CD14-positive monocyte (primary cell): ENCODE data around the gene ICAM2. TPM values are rescaled to one million over a fixed set of nuclear protein-coding genes. Genes with fewer than 3 reads are reported as not detected.

ENCODE experiments used
- DNase-seq, 3 donors: peaks; one replicate each; pipeline ENCODE4 v3.0.0-alpha.2; 2011 to 2022
- H2AFZ ChIP-seq: 2 replicates; pipeline ENCODE4 v1.6.0; 2012; ENCODE audit warnings: mild to moderate bottlenecking, low read depth, low read length, inconsistent platforms; ENCODE audit not compliant: insufficient read depth, poor library complexity, severe bottlenecking
- H3K27ac ChIP-seq, 2 donors: 1 replicate in 1 of 2; 2 replicates in 1 of 2; pipeline ENCODE4 v1.5.1; 2012 to 2013; ENCODE audit warnings: low read length in 2 of 2, control low read depth in 1 of 2, inconsistent platforms in 1 of 2, low read depth in 1 of 2, mild to moderate bottlenecking in 1 of 2
- H3K27me3 ChIP-seq, 2 donors: one replicate each; pipeline versions ENCODE4 v1.6.0 to v1.6.1; 2011 to 2013; ENCODE audit warnings: low read length in 2 of 2; ENCODE audit not compliant: control insufficient read depth in 2 of 2, insufficient read depth in 2 of 2
- H3K36me3 ChIP-seq, 2 donors: replicated peaks in 1 of 2; 1 replicate in 1 of 2; 2 replicates in 1 of 2; pipeline versions ENCODE4 v1.5.1 to v1.6.1; 2012 to 2013; ENCODE audit warnings: low read length in 2 of 2, control low read depth in 1 of 2, inconsistent platforms in 1 of 2, mild to moderate bottlenecking in 1 of 2; ENCODE audit not compliant: insufficient read depth in 2 of 2, control insufficient read depth in 1 of 2
- H3K4me1 ChIP-seq, 2 donors: 1 replicate in 1 of 2; 2 replicates in 1 of 2; pipeline versions ENCODE4 v1.5.1 to v1.6.1; 2012 to 2013; ENCODE audit warnings: low read length in 2 of 2, control low read depth in 1 of 2, inconsistent platforms in 1 of 2, mild to moderate bottlenecking in 1 of 2, moderate library complexity in 1 of 2; ENCODE audit not compliant: insufficient read depth in 2 of 2, control insufficient read depth in 1 of 2
- H3K4me2 ChIP-seq: replicated peaks from 2 replicates; pipeline ENCODE3; 2012; ENCODE audit warnings: low read length, moderate library complexity, mild to moderate bottlenecking; ENCODE audit not compliant: poor library complexity, severe bottlenecking; ENCODE audit errors: extremely low read depth
- H3K4me3 ChIP-seq, 3 experiments: fragments of 200-600 bp in 1 of 3; sonication (generic) in 1 of 3; replicated peaks in 1 of 3; 1 replicate in 2 of 3; 2 replicates in 1 of 3; pipeline ENCODE4 v1.5.1; 2011 to 2013; ENCODE audit warnings: low read length in 3 of 3, mild to moderate bottlenecking in 3 of 3, control low read depth in 2 of 3, low read depth in 2 of 3, inconsistent platforms in 1 of 3, moderate library complexity in 1 of 3
- H3K79me2 ChIP-seq: 2 replicates; pipeline ENCODE4 v1.6.0; 2012; ENCODE audit warnings: mild to moderate bottlenecking, control low read depth, inconsistent platforms, low read length, moderate library complexity; ENCODE audit not compliant: insufficient read depth
- H3K9ac ChIP-seq: 2 replicates; pipeline ENCODE4 v1.6.0; 2017; ENCODE audit warnings: low read length, mild to moderate bottlenecking; ENCODE audit not compliant: insufficient read depth, poor library complexity, severe bottlenecking
- H3K9me3 ChIP-seq, 2 donors: replicated peaks in 1 of 2; 1 replicate in 1 of 2; 2 replicates in 1 of 2; pipeline versions ENCODE4 v1.5.1 to v1.6.1; 2012 to 2013; ENCODE audit warnings: low read length in 2 of 2, control low read depth in 1 of 2; ENCODE audit not compliant: control insufficient read depth in 1 of 2, insufficient read depth in 1 of 2
- H4K20me1 ChIP-seq: 2 replicates; pipeline ENCODE4 v1.6.0; 2012; ENCODE audit warnings: mild to moderate bottlenecking, low read length, control low read depth, moderate library complexity; ENCODE audit not compliant: insufficient read depth
- H3K27ac Mint-ChIP-seq, 7 donors: one replicate each; pipeline ENCODE4 v1.8.0; 2020; ENCODE audit warnings: mild to moderate bottlenecking in 7 of 7, mixed read lengths in 7 of 7, moderate library complexity in 6 of 7, inconsistent platforms in 2 of 7
- H3K27me3 Mint-ChIP-seq, 3 donors: one replicate each; pipeline ENCODE4 v1.8.0; 2021 to 2022; ENCODE audit warnings: low read depth in 3 of 3, mild to moderate bottlenecking in 3 of 3, mixed read lengths in 3 of 3, moderate library complexity in 3 of 3, inconsistent platforms in 1 of 3
- H3K36me3 Mint-ChIP-seq, 2 donors: one replicate each; pipeline ENCODE4 v1.8.0; 2020; ENCODE audit warnings: mixed read lengths in 2 of 2, inconsistent platforms in 1 of 2, mild to moderate bottlenecking in 1 of 2
- H3K4me1 Mint-ChIP-seq: one replicate; pipeline ENCODE4 v1.8.0; 2020; ENCODE audit warnings: mild to moderate bottlenecking, mixed read lengths
- H3K4me3 Mint-ChIP-seq, 2 donors: one replicate each; pipeline ENCODE4 v1.8.0; 2020; ENCODE audit warnings: mild to moderate bottlenecking in 2 of 2, mixed read lengths in 2 of 2, moderate library complexity in 1 of 2
- H3K9me3 Mint-ChIP-seq, 7 donors: one replicate each; pipeline ENCODE4 v1.8.0; 2020 to 2022; ENCODE audit warnings: mixed read lengths in 7 of 7, mild to moderate bottlenecking in 6 of 7, moderate library complexity in 6 of 7, inconsistent platforms in 2 of 7
- WGBS: methylation state at CpG from one replicate; pipeline ENCODE4 v1.1.5; 2013; ENCODE audit warnings: missing lambda C conversion rate; ENCODE audit not compliant: insufficient coverage; 5-methylcytosine and 5-hydroxymethylcytosine counted together
- intact Hi-C, 2 donors: fragments of 100-400 bp; cut with micrococcal nuclease; formaldehyde crosslinking; loops; one replicate each; pipeline versions ENCODE4 v1.15.0 to v1.15.1; 2023
- polyA plus RNA-seq, 3 donors: library from polyadenylated mRNA; depleted of rRNA in 1 of 3; unstranded in 2 of 3; stranded (reverse) in 1 of 3; fragments of 300-500 nt in 2 of 3; fragments of >200 nt in 1 of 3; fragmentation: Illumina TruSeq in 2 of 3; gene quantifications; 1 replicate in 2 of 3; 2 replicates in 1 of 3; pipeline ENCODE4 v1.2.3, GENCODE V29; 2012 to 2021
- TF ChIP-seq, protein P1 (sequence below): fragments of 200-600 bp; IDR thresholded peaks from one replicate; pipeline ENCODE4 v1.8.0; 2022; ENCODE audit warnings: antibody characterized with exemption, mild to moderate bottlenecking

Gene ICAM2
- polyA plus RNA-seq, 3 donors = 111 to 186 (median 174) TPM

DNA sequence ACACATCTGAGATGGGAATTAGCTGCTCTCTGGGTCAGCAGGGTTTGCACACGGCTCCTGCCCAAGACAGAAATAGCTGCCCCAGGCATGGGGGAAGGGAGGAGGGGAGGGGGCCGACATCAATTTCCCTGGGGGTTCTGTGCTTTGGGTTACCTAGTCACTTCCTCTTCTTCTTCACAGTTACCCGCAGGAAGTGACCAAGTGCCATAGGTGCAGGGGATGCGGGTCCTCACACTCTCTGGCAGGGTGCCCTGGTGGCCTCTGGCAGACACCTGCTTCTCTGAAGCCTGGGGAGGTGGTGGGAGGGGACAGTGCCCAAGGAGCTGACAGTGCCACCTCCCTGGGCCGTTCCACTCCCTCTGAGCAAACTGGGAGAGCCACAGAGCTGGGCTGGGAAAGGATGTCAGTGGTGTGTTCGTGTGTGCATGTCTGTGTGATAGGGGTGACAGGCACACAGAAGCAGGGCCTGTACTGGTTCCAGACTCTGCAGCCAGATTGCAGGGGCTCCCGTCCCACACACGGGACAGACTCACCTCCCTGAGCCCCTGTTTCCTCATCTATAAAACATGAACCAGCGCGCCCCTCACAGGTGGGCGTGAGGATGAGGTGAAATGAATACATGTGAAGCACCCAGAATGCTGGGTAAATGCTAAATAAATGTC lies 65.9 kb downstream of the ICAM2 start:
- Histone ChIP-seq H2AFZ (no peak overlapping the region), H3K79me2 (no peaks in the 10 kb centered on the region), H3K27me3 (no peaks in the 10 kb centered on the region), H3K4me1 (no peaks in the 10 kb centered on the region), H3K4me2 (no peak overlapping the region), H3K27ac (no peak overlapping the region), H3K4me3 (no peak overlapping the region), H4K20me1 (no peaks in the 10 kb centered on the region), H3K9me3 (no peaks in the 10 kb centered on the region), H3K36me3 (no peaks in the 10 kb centered on the region), H3K9ac (no peak overlapping the region)
- peaks cover 5% of the 10 kb centered on the region for H3K4me1 Mint-ChIP-seq
- DNase-seq = no peak
- TF ChIP-seq, protein P1, sequence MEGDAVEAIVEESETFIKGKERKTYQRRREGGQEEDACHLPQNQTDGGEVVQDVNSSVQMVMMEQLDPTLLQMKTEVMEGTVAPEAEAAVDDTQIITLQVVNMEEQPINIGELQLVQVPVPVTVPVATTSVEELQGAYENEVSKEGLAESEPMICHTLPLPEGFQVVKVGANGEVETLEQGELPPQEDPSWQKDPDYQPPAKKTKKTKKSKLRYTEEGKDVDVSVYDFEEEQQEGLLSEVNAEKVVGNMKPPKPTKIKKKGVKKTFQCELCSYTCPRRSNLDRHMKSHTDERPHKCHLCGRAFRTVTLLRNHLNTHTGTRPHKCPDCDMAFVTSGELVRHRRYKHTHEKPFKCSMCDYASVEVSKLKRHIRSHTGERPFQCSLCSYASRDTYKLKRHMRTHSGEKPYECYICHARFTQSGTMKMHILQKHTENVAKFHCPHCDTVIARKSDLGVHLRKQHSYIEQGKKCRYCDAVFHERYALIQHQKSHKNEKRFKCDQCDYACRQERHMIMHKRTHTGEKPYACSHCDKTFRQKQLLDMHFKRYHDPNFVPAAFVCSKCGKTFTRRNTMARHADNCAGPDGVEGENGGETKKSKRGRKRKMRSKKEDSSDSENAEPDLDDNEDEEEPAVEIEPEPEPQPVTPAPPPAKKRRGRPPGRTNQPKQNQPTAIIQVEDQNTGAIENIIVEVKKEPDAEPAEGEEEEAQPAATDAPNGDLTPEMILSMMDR = no peak
- H3K4me3 Mint-ChIP-seq = no peak overlapping the region
- H3K27ac Mint-ChIP-seq = peak overlapping the region in 3 of 7 donors; percentile 42 to 60 (median 46)
- WGBS = 8% methylated on average over 2 of the region's 11 CpGs
- H3K27me3 Mint-ChIP-seq = peaks cover 5 to 7% (median 6%) of the 10 kb centered on the region in 3 donors
- H3K9me3 Mint-ChIP-seq = peaks cover 0 to 3% (median 0%) of the 10 kb centered on the region in 7 donors
- intact Hi-C loops = no loop called here
- no peaks in the 10 kb centered on the region for H3K36me3 Mint-ChIP-seq

Other genes starting within 250 kb of the ICAM2 start
- 10 to 100 TPM; 15.2 to 56.4 (median 43.0) TPM for gene CCDC47, start 247.0 kb downstream of the ICAM2 start, polyA plus RNA-seq
- 10 to 100 TPM in 1 of 3 donors, 1 to 10 TPM in 2; 3.1 to 89.2 (median 5.3) TPM for gene DDX42, start 246.5 kb downstream of the ICAM2 start, polyA plus RNA-seq
- gene PSMC5, start 193.2 kb downstream of the ICAM2 start, polyA plus RNA-seq = 10 to 100 TPM; 82.8 to 97.2 (median 88.3) TPM
- 10 to 100 TPM in 2 of 3 donors, 1 to 10 TPM in 1; 9.2 to 23.7 (median 15.0) TPM for gene FTSJ3, start 193.0 kb downstream of the ICAM2 start, polyA plus RNA-seq
- gene SMARCD2, start 177.9 kb downstream of the ICAM2 start, polyA plus RNA-seq = 10 to 100 TPM; 60.2 to 77.9 (median 64.0) TPM
- gene CSH2, start 147.0 kb downstream of the ICAM2 start, polyA plus RNA-seq = not detected
- not detected for gene GH2, start 138.7 kb downstream of the ICAM2 start, polyA plus RNA-seq
- not detected for gene CSH1, start 124.1 kb downstream of the ICAM2 start, polyA plus RNA-seq
- gene CSHL1, start 109.4 kb downstream of the ICAM2 start, polyA plus RNA-seq = not detected
- gene GH1, start 101.8 kb downstream of the ICAM2 start, polyA plus RNA-seq = not detected
- gene CD79B, start 88.3 kb downstream of the ICAM2 start, polyA plus RNA-seq = 10 to 100 TPM; 19.6 to 21.8 (median 20.9) TPM
- gene SCN4A, start 47.7 kb downstream of the ICAM2 start, polyA plus RNA-seq = not detected
- 1 to 10 TPM in 2 of 3 donors, under 1 TPM in 1; 0.03 to 2.1 (median 1.4) TPM for gene PRR29, start 22.3 kb downstream of the ICAM2 start, polyA plus RNA-seq
- gene ERN1, start 109.5 kb upstream of the ICAM2 start, polyA plus RNA-seq = 10 to 100 TPM; 11.0 to 27.5 (median 13.7) TPM
- 1 to 10 TPM; 6.5 to 8.7 (median 7.8) TPM for gene TEX2, start 242.6 kb upstream of the ICAM2 start, polyA plus RNA-seq